HepG2 (cell line): ENCODE measurements around the gene IQGAP2. TPM values are rescaled to one million over a fixed set of nuclear protein-coding genes. Genes with fewer than 3 reads are reported as not detected.
A peak's percentile ranks its signal among the peaks of the same experiment; 100 is the strongest.

Experiments
- FIP1L1 ChIP-seq: fragments of 200-400 bp; formaldehyde crosslinking; IDR thresholded peaks from 2 replicates; pipeline ENCODE4 v1.6.1; 2018; ENCODE audit warnings: low read depth, mild to moderate bottlenecking, low read length, moderate library complexity, borderline replicate concordance; ENCODE audit not compliant: insufficient read depth
- HMG20B ChIP-seq: conservative IDR thresholded peaks from 2 replicates; pipeline ENCODE4 v1.6.1; 2016; ENCODE audit warnings: missing genetic modification reagents, missing compliant biosample characterization
- JUNB ChIP-seq: sonication (generic); formaldehyde crosslinking; IDR thresholded peaks from 2 replicates; pipeline ENCODE4 v1.8.0; 2022; ENCODE audit warnings: missing genetic modification reagents, mild to moderate bottlenecking, borderline replicate concordance
- RFX1 ChIP-seq: fragments of 450-650 bp; IDR thresholded peaks from 2 replicates; pipeline ENCODE4 v1.6.1; 2017
- SNAPC2 ChIP-seq: sonication (generic); formaldehyde crosslinking; IDR thresholded peaks from 2 replicates; pipeline ENCODE4 v1.8.1; 2022; ENCODE audit warnings: mild to moderate bottlenecking, missing genetic modification reagents
- XBP1 ChIP-seq: sonication (generic); formaldehyde crosslinking; IDR thresholded peaks from 2 replicates; pipeline ENCODE4 v1.5.0; 2020; ENCODE audit warnings: missing genetic modification reagents
- ZBTB7A ChIP-seq: sonication (generic); formaldehyde crosslinking; IDR thresholded peaks from 2 replicates; pipeline ENCODE4 v1.8.0; 2022; ENCODE audit warnings: mild to moderate bottlenecking, missing genetic modification reagents
- ZFY ChIP-seq: sonication (generic); formaldehyde crosslinking; IDR thresholded peaks from 2 replicates; pipeline ENCODE4 v1.4.0; 2020; ENCODE audit warnings: missing genetic modification reagents
- ZMYM4 ChIP-seq: sonication (generic); formaldehyde crosslinking; IDR thresholded peaks from 2 replicates; pipeline ENCODE4 v1.8.1; 2023; ENCODE audit warnings: mild to moderate bottlenecking, missing genetic modification reagents
- ZNF224 ChIP-seq: sonication (generic); formaldehyde crosslinking; IDR thresholded peaks from 2 replicates; pipeline ENCODE4 v1.5.0; 2020; ENCODE audit warnings: mild to moderate bottlenecking, missing genetic modification reagents
- ZNF33B ChIP-seq: sonication (generic); formaldehyde crosslinking; IDR thresholded peaks from 2 replicates; pipeline ENCODE4 v1.5.1; 2020; ENCODE audit warnings: mild to moderate bottlenecking, missing genetic modification reagents
- ZNF614 ChIP-seq: IDR thresholded peaks from 2 replicates; pipeline ENCODE4 v1.6.1; 2018; ENCODE audit warnings: missing biosample characterization, missing genetic modification reagents, inconsistent platforms, borderline replicate concordance
- polyA plus RNA-seq, 8 experiments: library from polyadenylated mRNA; depleted of rRNA in 3 of 8; stranded (reverse) in 7 of 8; unstranded in 1 of 8; fragments of >200 nt; fragmentation: Illumina TruSeq in 4 of 8; extraction: Trizol in 4 of 8; gene quantifications; 2 replicates each; pipeline versions ENCODE4 v1.2.1 to v1.2.3, GENCODE V29; 2011 to 2016; ENCODE audit warnings: low read depth in 4 of 8, missing spikeins in 1 of 8, mixed read lengths in 1 of 8; ENCODE audit not compliant: insufficient read depth in 1 of 8
- total RNA-seq, 5 experiments: library from RNA; depleted of rRNA; stranded (reverse); fragments of >200 nt; fragmentation: Illumina TruSeq; extraction: Trizol; gene quantifications; 2 replicates each; pipeline ENCODE4 v1.2.3, GENCODE V29; 2016; ENCODE audit warnings: low read depth in 1 of 5
- TF ChIP-seq, protein P1 (sequence below), 2 experiments: sonication (generic) in 1 of 2; formaldehyde crosslinking in 1 of 2; IDR thresholded peaks; 2 replicates each; pipeline versions ENCODE4 v1.4.0 to v1.6.1; 2016 to 2020; ENCODE audit warnings: borderline replicate concordance in 1 of 2, low read depth in 1 of 2, mild to moderate bottlenecking in 1 of 2, missing genetic modification reagents in 1 of 2
- TF ChIP-seq, protein P2 (sequence below): sonication (generic); formaldehyde crosslinking; IDR thresholded peaks from 2 replicates; pipeline ENCODE4 v1.8.0; 2022; ENCODE audit warnings: mild to moderate bottlenecking, missing genetic modification reagents, moderate library complexity
- TF ChIP-seq, protein P3 (sequence below): sonication (generic); formaldehyde crosslinking; IDR thresholded peaks from 2 replicates; pipeline ENCODE4 v1.5.0; 2020; ENCODE audit warnings: missing genetic modification reagents, mild to moderate bottlenecking, borderline replicate concordance
- TF ChIP-seq, protein P4 (sequence below): sonication (generic); formaldehyde crosslinking; IDR thresholded peaks from 2 replicates; pipeline ENCODE4 v1.5.1; 2020; ENCODE audit warnings: mild to moderate bottlenecking, missing genetic modification reagents, borderline replicate concordance
- TF ChIP-seq, protein P5 (sequence below): sonication (generic); formaldehyde crosslinking; IDR thresholded peaks from 2 replicates; pipeline ENCODE4 v1.4.0; 2020; ENCODE audit warnings: missing genetic modification reagents

IQGAP2 gene
- total and polyA plus RNA-seq, 2 of the 13 experiments (the other 11 are each of a cell fraction or from before 2014, with no cell fraction given), result 35.2 to 83.3 TPM

DNA sequence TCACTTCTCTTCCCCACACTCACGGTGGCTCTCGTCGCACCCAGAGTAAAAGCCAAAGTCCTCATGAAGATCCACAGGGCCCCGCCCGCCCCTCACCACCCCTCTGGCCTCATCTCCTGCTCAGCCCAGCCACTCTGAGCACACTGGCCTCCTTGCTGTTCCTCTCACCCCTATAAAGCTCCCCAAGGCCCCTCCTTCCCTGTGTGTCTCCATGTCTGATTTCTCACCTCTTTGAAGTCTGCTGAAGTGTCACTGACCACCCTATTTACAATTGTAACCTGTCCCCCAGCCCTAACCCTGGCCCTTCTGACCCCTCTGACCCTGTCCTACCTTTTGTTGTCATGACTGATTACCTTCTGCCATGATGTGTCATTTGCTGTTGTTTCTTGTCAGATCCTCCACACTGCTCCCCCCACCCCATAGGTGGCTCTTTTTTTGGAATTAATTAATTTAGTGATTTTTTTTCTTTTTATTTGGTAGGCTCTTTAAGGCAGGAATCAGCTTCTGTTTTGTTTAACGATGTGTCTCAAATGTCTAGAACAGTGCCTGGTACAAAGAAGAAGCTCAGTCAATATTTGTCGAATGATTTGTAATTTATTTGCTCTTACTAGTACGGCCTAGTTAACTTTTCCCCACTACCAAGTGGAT lies 90.2 kb downstream of the IQGAP2 start (continued):
- TF ChIP-seq ZNF224 (CRISPR knock-in tag) (no peak), ZFY (CRISPR knock-in tag) (no peak), ZBTB7A (peak; percentile 35; the same call in 1 of the 2 replicates), ZNF33B (CRISPR knock-in tag) (no peak), HMG20B (CRISPR knock-in tag) (no peak), FIP1L1 (no peak), RFX1 (no peak), ZMYM4 (peak; percentile 57; the same call in 1 of the 2 replicates), XBP1 (no peak), JUNB (no peak), SNAPC2 (CRISPR knock-in tag) (no peak), ZNF614 (no peak)
- TF ChIP-seq, protein P1, sequence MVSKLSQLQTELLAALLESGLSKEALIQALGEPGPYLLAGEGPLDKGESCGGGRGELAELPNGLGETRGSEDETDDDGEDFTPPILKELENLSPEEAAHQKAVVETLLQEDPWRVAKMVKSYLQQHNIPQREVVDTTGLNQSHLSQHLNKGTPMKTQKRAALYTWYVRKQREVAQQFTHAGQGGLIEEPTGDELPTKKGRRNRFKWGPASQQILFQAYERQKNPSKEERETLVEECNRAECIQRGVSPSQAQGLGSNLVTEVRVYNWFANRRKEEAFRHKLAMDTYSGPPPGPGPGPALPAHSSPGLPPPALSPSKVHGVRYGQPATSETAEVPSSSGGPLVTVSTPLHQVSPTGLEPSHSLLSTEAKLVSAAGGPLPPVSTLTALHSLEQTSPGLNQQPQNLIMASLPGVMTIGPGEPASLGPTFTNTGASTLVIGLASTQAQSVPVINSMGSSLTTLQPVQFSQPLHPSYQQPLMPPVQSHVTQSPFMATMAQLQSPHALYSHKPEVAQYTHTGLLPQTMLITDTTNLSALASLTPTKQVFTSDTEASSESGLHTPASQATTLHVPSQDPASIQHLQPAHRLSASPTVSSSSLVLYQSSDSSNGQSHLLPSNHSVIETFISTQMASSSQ (IDR thresholded peaks at IDR 0.05; ENCODE audit: low read depth), result 0 out of 2 replicates have a peak, but pooled peaks have one; percentile 26
- TF ChIP-seq, protein P1 (CRISPR knock-in tag; IDR thresholded peaks at IDR 0.05; ENCODE audit: borderline replicate concordance), result no peak
- TF ChIP-seq, protein P2, sequence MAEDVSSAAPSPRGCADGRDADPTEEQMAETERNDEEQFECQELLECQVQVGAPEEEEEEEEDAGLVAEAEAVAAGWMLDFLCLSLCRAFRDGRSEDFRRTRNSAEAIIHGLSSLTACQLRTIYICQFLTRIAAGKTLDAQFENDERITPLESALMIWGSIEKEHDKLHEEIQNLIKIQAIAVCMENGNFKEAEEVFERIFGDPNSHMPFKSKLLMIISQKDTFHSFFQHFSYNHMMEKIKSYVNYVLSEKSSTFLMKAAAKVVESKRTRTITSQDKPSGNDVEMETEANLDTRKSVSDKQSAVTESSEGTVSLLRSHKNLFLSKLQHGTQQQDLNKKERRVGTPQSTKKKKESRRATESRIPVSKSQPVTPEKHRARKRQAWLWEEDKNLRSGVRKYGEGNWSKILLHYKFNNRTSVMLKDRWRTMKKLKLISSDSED (CRISPR knock-in tag), result no peak
- TF ChIP-seq, protein P3, sequence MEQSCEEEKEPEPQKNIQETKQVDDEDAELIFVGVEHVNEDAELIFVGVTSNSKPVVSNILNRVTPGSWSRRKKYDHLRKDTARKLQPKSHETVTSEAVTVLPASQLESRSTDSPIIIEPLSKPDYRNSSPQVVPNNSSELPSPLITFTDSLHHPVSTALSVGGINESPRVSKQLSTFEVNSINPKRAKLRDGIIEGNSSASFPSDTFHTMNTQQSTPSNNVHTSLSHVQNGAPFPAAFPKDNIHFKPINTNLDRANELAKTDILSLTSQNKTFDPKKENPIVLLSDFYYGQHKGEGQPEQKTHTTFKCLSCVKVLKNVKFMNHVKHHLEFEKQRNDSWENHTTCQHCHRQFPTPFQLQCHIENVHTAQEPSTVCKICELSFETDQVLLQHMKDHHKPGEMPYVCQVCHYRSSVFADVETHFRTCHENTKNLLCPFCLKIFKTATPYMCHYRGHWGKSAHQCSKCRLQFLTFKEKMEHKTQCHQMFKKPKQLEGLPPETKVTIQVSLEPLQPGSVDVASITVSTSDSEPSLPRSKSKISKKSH (CRISPR knock-in tag), result no peak
- TF ChIP-seq, protein P4, sequence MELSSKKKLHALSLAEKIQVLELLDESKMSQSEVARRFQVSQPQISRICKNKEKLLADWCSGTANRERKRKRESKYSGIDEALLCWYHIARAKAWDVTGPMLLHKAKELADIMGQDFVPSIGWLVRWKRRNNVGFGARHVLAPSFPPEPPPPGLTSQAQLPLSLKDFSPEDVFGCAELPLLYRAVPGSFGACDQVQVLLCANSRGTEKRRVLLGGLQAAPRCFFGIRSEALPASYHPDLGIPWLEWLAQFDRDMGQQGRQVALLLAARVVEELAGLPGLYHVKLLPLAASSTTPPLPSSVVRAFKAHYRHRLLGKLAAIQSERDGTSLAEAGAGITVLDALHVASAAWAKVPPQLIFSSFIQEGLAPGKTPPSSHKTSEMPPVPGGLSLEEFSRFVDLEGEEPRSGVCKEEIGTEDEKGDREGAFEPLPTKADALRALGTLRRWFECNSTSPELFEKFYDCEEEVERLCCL (CRISPR knock-in tag), result no peak
- TF ChIP-seq, protein P5, sequence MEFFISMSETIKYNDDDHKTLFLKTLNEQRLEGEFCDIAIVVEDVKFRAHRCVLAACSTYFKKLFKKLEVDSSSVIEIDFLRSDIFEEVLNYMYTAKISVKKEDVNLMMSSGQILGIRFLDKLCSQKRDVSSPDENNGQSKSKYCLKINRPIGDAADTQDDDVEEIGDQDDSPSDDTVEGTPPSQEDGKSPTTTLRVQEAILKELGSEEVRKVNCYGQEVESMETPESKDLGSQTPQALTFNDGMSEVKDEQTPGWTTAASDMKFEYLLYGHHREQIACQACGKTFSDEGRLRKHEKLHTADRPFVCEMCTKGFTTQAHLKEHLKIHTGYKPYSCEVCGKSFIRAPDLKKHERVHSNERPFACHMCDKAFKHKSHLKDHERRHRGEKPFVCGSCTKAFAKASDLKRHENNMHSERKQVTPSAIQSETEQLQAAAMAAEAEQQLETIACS (CRISPR knock-in tag), result no peak
